Mucosa of gallbladder (tissue), 1 donor: ENCODE results near the gene SETBP1. TPM values are rescaled to one million over a fixed set of nuclear protein-coding genes. Genes with fewer than 3 reads are reported as not detected.
A peak's percentile ranks its signal among the peaks of the same experiment; 100 is the strongest.

Experiments used
- DNase-seq: peaks from one replicate; pipeline ENCODE4 v3.0.0-alpha.2; 2020; ENCODE audit warnings: low spot score
- total RNA-seq: library from RNA; stranded (reverse); gene quantifications from one replicate; pipeline ENCODE4 v1.2.1, GENCODE V29; 2021
- donor health status: DM: no; HTN: no; CAD: no.

SETBP1 gene
- total RNA-seq, 1 donor from 2014 or later, result 36.2 TPM

DNA sequence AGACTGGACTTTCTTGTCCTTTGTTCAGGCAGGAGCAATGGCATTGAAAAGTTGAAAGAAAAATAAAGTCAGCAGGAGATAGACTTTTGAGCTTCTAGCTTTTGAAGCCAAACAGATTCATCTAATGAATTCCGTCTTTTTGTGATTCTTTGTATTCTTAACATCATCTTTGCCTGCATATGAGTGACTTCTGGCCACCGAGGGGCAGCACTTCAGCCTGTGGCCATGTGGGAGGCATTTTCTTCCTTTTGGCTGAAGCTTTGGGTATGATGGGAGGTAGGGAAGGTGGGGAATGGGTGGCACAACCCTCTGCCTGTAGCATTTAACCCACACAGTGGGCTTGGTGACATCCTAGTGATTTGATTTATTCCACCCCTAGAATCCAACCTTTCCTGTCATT, 220.6 kb downstream of the SETBP1 start:
- no peak for DNase-seq

DNA sequence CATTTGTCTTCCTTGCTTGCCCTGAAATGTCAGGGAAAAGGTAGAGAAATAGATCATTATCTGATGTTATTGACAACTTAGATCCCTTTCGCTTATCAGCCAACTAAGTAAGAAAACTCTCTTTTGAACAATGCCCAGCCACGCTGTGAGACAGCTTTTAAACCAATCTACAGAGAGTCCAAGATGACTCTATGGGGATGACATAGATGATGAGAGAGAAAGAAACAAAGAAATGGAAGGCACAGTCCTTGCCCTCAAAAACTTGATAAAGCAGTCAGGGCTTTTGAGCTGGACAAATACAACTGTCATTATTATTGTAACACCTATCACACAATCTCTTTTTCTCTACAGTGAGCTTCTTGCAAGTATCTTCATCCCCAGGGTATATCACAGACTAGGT, 222.6 kb downstream of the SETBP1 start:
- no peak for DNase-seq

DNA sequence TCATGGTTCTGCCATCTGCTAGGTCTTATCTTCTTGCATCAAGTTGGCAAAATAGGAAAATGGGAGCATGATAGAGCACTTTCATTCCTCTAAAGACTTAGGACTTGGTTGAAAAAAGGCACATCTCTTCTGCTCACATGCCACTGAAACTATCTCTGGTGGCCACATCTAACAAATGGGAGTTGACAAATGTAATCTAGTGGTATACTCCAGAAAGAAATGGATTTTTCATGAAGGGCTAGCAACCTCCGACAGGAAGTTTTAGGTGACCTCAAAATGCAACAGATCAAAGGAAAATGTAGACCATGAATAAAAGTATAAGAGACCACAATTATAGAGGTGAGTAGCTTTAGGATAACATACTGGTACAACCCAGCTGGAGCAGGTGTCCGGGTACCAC, 224.1 kb downstream of the SETBP1 start:
- DNase-seq, result no peak

DNA sequence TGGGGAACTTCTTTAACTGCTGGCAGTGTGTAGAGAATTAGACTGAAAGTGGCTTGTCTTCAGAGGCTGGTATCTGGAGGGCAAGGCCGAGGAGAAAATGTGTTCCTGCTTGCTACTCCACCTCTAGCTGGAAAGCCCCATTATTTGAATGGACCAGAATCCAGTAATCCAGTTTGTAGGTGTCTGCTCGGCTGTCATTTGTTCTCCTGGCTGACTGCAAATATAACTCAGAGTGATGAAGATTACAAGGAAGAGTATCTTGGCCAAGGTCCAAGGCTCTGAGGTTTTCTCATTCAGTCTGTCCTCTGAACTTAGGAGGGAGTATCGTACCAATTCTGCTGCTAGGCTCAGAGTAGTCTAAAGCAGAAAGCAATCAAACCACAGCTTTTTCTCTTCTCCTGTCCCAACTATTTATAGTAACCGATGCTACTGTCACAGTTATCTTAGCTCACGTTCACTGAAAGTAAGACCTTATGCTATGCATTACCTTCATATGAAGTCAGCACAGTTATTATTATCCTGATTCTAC, 228.6 kb downstream of the SETBP1 start:
- DNase-seq, result peak; percentile 17

DNA sequence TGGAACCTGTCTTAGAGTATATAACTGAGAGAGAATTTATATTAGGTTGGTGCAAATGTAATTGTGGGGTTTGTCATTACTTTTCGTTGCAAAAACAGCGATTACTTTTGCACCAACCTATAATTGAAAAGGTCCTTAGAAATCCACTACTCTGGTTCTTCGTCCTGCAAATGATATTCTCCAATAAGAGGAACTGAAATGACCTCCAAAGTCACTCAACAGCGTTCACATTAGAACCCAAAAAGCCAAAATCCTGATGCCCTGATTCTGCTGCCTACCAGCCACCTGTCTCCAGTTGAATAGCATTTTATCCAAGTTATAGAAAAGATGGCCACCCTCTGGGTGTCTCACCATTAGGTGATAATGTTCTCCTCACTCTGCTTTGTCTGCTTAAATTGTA, 230.6 kb downstream of the SETBP1 start:
- DNase-seq, result no peak

DNA sequence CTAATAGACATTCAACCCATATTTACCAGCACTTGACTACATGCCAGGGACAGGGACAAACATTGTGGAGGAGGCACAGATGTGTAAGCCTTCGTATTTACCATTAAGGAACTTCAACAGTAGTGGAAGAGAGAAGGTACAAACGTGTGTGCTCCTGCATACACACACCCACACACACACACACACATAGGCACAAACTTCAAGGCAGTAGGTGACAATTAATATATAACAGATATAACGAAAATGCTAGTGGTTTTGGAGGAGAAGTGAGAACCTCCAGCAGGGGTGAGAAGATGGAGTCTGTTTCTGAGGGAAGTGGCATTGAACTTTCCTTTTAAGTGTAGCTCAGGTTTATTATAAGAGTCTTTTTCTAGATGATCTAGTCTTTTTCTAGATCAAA, 231.1 kb downstream of the SETBP1 start:
- DNase-seq, result no peak

DNA sequence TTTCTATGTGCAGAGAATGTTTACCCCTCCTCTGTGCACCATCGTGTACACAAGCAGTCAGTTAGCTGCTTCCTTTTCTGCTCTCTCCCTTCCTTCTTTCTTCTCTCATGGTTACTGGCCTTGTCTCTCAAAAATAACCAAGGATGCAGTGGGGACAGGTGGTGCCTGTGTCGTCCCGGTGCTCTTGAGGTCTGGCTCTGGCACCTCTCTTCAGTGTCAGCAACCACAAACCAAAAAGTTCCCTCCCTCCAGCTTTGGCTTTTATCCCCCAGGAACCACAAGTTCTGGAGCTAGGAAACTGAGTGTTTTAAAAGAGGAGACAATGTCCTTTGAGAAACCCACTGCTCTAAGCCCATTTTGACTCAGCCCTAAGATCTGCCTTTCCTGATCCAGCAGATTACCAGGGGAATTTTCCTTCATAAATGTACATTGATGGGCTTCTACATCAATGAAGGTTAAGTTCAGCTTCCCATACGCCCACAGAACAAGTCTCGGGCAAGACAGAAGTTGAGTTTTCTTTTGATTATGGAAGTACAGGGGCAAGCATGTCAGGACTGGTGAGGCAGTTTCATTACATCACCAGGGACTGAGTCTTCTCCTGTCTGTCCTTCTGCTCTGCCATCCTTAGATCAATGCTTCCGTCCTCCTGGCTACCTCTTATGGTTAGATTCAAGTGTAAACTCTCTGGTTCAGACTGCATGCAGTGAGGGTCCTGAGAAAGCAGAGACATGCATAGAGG, 232.2 kb downstream of the SETBP1 start:
- no peak for DNase-seq

DNA sequence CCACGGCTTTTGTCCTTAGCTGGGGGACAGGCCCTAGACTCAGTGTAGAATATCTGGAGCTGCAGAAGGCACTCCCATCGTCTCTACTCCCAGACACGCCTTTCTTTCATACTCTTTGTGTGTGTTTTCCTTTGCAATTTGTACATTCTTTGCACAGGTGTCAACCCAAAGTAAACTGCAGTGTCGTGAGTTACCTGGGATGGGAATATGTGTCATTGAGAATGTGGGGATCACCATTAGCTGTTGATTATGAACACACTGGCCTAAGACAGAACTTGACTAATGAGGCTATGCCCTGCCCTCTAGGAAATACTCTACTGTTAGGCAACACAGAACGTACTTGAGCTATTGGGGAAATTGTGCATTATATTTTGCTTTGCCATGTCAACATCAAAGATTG, 233.3 kb downstream of the SETBP1 start:
- no peak for DNase-seq

DNA sequence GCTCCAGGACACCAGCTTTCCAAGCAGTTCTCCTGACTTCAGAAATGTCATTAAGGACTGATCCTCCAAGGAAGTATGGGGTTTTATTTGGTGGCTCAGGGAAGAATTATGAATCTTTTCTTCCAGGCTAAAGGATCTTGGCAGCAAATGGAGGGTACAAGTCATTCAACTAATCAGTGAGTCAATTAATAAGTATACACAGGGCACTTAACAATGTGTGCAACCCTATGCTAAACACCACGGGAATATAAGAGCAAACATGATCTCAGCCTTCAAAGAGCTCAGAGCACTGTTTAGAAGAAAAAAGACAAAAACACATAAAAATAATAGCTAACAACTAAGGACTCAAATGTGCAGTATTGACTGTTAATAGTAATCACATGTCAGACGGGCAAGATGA, 234.5 kb downstream of the SETBP1 start:
- no peak for DNase-seq

DNA sequence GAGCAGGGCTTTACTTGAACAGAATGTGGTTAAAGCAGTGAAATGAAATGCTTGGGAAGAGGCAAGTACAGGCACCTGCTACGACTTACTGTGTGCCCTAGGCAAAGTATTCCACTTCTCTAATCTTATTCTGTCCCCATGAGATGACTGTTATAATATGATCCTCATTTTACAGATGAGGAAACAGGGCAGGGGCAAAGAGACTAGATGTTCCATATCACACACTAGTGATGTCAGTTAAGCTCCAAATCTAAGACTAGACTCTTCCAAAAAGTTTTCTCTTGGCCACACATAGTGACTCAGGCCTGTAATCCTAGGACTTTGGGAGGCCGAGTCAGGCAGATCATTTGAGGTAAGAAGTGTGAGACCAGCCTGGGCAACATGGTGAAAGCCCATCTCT, 235.0 kb downstream of the SETBP1 start:
- DNase-seq, result no peak

DNA sequence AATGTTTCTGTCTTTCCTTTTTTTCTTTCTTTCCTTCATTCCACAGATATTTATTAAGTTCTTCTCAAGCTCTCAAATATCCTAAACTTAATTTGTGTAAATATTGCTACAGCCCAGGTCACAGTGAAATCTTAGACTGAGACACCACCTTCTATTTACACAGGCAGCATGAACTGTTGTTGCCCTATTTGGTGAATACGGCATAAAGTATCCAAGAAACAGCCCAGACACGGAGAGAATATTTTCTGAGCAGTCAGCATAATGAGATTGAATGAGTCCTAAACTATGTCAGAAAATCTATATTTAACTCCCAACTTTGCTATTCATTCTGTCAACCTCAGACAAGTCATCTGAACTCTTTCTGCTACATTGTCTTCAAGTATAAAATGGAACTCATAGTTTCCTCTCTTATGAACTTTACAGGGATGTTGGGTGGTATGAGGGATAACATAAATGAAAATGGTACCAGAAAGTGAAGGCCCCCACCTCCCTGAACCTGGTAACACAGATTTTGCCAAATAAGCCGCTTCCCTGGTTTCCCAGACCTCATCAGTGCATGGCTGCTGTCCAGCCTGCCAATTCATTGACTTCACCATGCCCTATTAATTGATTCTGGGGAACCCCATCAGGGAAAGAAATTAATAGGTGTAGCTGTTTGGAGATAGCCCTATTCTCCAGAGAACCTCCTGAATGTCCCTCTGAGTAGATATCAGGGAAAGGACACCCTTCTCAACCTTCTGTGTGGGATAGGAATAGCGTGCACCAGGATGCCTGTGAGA, 235.9 kb downstream of the SETBP1 start:
- DNase-seq, result no peak

DNA sequence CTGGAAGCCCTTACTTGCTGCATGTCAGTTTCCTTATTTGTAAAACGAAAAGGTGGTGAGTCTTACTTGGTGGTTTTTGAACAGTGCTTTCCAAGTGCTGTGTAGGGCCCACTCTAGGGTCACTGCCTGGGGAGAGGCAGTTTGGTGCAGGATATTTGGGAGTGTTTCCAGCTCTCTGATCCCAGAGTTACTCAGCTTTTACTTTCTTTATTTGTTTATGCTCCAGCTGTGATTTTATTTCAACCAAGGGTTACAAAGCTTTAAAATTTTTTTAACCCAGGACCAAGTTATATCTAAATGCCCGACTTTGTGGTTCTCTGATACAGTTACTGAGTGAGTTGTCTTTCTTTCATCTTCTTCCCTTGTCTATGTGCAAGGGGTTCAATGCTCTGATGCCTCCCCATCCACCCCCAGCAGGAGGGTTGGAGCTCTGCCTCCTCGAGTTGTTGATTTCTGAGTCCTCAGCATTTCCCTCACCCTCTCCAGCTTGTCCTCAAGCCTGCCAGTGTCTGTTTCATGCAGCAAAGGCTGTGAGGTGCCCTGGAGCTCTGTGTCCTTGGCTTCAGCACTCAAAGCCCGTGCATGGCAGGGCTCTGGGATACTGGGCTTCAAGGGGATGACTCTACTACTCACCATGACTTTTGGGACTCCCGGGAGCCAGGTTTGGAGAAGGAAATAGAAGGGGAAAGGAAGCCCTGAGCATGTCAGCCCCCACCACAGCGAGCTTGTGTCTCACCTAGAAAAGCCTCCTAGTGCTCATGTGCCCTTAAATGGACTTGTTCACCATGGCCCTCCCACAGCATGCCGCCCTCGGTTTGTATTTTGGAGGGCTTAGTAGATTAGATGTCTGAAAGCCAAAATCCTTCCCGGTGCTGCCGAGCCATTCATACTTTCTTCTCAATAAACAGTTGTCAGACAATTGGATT, 236.8 kb downstream of the SETBP1 start:
- DNase-seq, result no peak

DNA sequence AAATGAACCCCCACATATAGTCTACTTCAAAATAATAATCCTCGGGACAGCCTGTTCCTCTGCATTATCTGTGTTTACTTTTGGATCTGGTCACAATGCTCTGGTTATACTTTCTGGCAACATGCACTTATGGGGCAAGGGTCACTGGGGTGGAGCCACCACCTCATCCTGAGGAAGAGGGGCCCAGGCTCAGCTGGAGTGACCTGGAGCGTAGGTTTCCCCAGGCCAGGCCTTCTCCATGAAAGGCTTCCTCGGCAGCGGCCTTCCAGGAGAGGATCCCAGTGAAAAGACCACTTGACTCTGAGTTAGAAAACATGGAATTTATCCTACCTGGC, 237.4 kb downstream of the SETBP1 start:
- peak; percentile 51 for DNase-seq

DNA sequence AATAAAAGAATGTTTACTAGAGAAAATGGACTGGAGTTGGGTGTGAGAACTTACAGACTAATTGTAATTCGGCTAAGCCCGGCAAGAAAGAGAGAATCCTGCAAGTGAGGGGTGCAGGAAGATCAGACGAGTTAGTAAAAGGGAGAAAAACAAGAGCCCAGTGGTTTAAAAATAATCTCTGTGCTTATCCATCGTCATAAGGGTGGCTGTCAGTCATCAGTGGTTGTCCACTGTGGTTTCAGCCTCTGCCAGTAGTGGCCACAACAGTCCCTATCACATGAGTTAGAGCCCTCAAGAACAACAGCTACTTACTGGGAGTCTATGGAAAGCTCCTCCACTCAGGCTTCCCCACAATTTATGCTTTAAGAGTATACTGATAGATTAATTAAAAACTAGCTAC, 239.8 kb downstream of the SETBP1 start:
- DNase-seq, result no peak

DNA sequence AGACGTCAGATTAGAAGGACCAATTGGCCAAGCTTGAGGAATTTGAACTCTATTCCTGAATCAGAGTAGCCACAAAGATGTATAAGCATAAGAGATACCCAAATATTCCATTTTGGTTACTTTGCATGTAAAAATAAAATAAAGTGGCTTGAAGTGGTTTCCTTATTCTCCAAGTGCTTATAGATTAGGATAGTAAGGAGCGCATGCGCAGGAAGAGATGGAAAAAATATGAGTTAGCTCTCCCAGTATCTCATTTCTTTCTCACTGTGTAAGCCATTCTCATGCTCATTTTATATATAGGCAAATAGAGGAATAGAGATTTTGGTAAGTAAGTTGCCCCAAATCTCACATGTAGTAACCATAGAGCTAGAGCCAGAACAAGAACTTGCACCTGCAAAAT, 241.3 kb downstream of the SETBP1 start:
- DNase-seq, result no peak

DNA sequence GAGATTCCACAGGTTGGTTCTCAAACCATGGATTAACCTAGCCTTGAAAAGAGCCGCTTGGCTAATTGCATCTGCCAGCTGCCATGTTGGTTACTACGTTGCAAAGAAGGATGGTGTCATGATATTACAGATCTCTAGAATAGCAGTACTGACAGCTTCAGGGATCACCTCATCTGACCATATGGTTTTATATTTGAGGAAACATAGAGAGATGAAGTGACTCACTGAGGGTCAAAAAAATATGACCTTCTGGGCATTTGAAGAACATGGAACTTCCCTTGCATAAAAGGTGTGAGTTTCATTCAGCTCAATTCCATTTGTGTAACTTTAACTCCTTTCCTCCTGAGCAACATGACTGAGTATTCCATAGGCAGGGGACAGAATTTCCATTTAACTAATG, 242.3 kb downstream of the SETBP1 start:
- DNase-seq, result no peak

DNA sequence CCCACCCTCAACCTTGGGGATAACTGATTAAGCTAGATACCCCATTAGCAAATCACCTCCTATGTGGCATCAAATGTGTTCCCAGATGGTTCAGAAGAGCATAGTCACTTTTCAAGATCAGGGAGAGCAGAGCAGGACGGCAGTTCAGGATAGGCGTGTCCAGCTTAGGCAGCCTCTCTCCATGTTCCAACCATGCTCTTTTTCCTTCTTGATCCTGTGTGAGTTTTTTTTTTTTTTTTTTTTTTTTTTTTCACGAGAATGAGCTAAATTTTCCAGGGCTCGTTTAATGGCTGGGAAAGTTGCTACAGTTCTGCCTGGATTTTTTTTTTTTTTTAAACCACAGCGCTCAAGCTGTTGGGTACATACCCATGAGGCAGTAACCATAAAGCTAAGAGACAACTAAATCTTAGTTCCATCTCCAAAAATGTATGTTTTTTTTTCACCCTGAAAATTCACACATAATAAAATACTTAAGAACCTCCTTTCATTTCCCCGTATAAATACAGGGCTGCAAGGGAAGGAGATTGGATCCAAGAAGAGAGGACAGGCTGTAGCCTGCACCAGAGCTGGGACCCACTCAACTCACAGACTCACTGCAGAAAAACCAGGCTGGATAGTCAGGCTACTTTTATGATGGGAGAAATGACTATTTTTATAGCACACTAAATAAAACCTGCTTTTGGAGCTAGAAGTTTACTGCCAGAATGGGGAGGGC, 244.3 kb downstream of the SETBP1 start:
- DNase-seq, result no peak

DNA sequence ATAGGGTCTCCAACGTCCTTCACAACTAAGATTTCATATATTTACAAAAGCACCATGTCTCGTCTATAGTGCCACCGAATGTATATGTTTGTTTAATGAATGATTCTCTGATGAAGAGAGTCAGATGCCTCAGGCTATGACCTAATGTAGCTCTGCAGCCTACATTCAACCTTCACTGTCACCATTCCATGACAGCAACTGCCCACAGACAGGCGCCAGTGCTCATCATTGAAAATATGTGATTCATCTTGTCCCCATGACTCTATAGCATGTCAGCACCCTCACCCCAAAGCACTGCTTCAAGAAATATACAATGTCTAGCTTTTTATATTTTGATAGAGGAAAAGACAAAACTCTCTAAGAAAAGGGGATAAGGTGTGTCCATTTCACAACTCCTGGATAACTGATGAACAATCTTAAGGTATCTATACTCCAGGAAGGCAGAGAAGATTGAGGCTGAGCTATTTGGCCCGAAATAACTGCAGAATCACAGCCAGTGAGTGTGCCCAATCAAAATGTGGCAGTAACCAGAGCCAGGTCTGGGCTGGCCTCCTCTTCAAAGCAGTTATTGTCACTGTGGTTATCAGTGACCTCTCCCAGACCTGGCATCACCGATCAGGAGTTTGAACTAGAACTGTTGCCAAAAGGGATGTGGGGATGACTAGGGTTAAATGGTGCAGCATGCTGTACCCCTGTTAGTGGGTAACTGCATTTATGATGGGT, 246.6 kb downstream of the SETBP1 start:
- DNase-seq, result no peak

DNA sequence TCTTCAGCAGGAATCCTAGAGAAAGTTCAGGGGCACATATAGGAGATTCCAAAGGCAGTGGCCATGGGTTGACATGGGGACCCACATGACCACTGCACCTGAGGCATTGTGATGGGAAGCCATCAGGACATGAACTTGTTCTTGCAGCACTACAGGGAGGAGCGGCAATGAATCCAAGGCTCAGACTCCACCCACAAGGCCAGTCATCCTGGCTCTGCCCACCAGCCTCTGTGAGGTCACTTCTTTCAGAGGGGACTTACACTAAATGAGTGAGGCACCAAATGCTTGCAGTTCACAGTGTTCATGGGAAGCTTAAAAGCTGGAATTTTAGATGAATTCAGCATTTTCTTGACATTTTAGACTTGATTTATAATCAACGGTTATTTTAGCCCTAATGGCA, 254.2 kb downstream of the SETBP1 start:
- DNase-seq, result no peak

DNA sequence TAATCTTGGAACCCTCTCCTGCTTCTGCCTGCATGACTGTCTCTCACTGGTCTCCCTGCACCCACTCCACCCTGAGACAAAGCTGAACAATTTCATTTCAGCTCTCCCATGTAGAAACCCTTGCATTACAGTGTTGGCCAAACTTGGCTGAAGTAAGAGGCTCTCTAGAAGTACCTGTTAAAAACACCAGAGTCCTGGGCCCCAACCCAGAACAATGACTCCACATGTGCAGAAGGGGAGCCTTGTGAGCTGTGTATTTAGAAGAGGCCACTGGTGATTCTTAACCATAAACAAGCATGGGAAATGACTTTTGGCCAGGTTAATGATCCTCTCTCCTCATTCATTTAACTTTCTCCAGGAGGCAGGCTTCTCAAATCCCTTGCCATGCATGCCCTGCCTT, 254.8 kb downstream of the SETBP1 start:
- DNase-seq, result no peak

DNA sequence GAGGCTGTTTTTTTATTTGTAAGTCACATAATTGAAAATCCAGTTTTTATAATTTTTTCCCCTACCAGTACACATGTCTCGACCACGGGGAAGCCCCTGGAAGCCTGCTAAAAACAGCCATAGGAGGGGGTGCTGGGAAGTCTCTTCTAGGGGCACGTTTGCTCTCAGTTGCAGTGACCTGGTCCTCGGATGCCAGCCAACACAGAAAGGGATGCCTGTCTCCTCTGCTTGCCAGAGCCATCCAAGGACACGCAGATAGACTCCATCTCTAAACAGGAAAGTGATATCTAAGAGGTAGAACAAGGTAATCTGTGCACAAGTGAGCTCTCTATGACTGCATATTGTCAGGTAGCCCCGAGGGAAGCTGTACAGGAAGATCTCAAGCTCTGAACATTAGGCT, 255.8 kb downstream of the SETBP1 start:
- DNase-seq, result no peak
